NT2/D1 (cell line): ENCODE results near the gene SPATS1.

Source experiments
- SUZ12 ChIP-seq: IDR thresholded peaks from 2 replicates; pipeline ENCODE4 v1.6.1; 2011; ENCODE audit not compliant: insufficient read length, insufficient read depth; ENCODE audit errors: extremely low read depth
- YY1 ChIP-seq: IDR thresholded peaks from 2 replicates; pipeline ENCODE4 v1.6.1; 2011; ENCODE audit not compliant: insufficient read length, insufficient read depth
- ZNF274 ChIP-seq: IDR thresholded peaks from 2 replicates; pipeline ENCODE4 v1.6.1; 2011; ENCODE audit warnings: mild to moderate bottlenecking, low read depth, low read length

DNA sequence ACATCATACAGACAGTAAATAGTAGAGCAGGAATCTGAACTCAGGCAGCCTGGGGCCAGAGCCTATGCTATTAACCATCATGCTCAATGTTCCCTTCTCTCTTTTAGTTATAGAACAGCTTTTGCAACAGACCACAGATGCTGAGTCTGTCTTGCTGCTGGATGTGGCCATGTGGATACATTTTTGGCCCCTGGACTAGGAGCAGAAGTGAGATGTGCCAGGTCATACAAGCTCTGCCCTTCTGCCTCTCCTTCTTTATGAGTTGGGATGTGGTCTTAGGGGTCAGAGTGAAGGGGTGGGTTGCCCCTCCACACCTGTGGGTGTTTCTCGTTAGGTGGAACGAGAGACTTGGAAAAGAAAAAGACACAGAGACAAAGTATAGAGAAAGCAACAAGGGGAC lies 14.7 kb upstream of the SPATS1 start:
- no peak for TF ChIP-seq ZNF274
- no peak for TF ChIP-seq YY1
- TF ChIP-seq SUZ12 = no peak
